Activated CD8-positive, alpha-beta memory T cell treated with anti-CD3 and anti-CD28 coated beads, Interleukin-2, amount 50 U/mL, for 1 hour (primary cell): ENCODE results near the gene UCHL3.

Source experiments
- DNase-seq: peaks from one replicate; pipeline ENCODE4 v3.0.0-alpha.2; 2020; ENCODE audit errors: extremely low read depth

Gene UCHL3

GRCh38 chr13:75628801-75629200 is 79.2 kb downstream of the UCHL3 start:
- DNase-seq, result no peak

GRCh38 chr13:75633285-75633684 is 83.7 kb downstream of the UCHL3 start:
- DNase-seq, result no peak

- DNase-seq, result no peak
Observed at GRCh38 chr13:75635101-75635827, 85.7 kb downstream of the UCHL3 start.

GRCh38 chr13:75635828-75636435 is 86.3 kb downstream of the UCHL3 start, which contains the start of gene LMO7:
TSS of gene LMO7 (plus strand) at chr13:75636330. CDS start at chr13:75636658, 328 bp downstream.
- no peak for DNase-seq

- no peak for DNase-seq
Observed at GRCh38 chr13:75636436-75637180, 87.0 kb downstream of the UCHL3 start.

- no peak for DNase-seq
Observed at GRCh38 chr13:75637181-75637750, 87.7 kb downstream of the UCHL3 start.

- no peak for DNase-seq
Observed at GRCh38 chr13:75639454-75639853, 89.9 kb downstream of the UCHL3 start.

- DNase-seq, result no peak
Observed at GRCh38 chr13:75641026-75641425, 91.4 kb downstream of the UCHL3 start.

GRCh38 chr13:75643182-75643581 is 93.6 kb downstream of the UCHL3 start:
- no peak for DNase-seq

- DNase-seq, result no peak
Observed at GRCh38 chr13:75643693-75644092, 94.1 kb downstream of the UCHL3 start.

- no peak for DNase-seq
Observed at GRCh38 chr13:75645141-75645540, 95.5 kb downstream of the UCHL3 start.

GRCh38 chr13:75647126-75647784 is 97.7 kb downstream of the UCHL3 start:
- no peak for DNase-seq

- DNase-seq, result no peak
Observed at GRCh38 chr13:75648446-75648845, 98.9 kb downstream of the UCHL3 start.

- DNase-seq, result no peak
Observed at GRCh38 chr13:75651013-75651412, 101.4 kb downstream of the UCHL3 start.

- DNase-seq, result no peak
Observed at GRCh38 chr13:75652726-75653125, 103.1 kb downstream of the UCHL3 start.
